ENCODE data around the gene TXNDC12.
"Not testable (repeated sequence)": the region's sequence is repeated elsewhere in the genome, so short reads cannot be mapped to it uniquely, and the experiment has no call there.

The TXNDC12 gene

DNA sequence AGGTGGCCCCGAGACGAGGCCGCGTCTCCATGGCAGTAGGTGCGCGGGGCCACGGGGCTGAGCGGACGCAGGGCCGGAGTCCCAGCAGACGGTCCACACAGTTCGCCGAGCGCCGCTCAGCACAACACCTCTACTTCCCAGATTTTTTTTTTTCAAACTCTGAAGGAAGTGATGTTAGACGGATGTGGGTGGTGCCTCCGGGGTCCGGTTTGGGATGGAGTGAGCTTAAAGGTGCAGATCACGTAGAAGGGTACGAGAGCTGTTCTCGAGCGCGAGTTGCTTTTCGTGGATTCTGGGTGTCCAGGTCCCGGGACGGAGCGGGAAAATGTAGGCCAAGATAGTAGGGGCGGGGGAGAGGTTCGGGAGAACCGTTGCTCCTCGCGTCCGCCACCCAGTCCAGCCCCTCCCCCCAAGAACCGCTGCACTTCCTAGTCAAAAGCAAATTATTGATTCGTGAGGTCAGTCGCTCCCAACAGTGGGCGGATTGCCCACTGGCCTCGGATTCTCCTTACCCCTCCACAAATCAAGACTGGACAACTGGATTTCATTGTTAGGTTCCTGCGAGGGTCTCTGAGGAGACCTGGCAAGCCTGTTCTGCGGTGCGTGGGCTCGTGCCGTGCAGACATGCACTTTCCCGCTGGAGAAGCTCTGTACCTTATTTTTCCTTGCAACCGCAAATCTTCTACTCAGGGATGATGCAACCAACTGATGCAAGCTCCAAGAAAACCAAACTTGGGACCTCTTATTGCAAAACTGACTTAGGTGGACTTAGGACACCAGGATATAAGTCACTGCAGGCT is at the start of gene TXNDC12:
TXNDC12 (minus strand) TSS at position 126 of the 800 bp plus-strand sequence; CDS start at position 31, 95 bp downstream.
- DNase-seq: peak; percentile 74

DNA sequence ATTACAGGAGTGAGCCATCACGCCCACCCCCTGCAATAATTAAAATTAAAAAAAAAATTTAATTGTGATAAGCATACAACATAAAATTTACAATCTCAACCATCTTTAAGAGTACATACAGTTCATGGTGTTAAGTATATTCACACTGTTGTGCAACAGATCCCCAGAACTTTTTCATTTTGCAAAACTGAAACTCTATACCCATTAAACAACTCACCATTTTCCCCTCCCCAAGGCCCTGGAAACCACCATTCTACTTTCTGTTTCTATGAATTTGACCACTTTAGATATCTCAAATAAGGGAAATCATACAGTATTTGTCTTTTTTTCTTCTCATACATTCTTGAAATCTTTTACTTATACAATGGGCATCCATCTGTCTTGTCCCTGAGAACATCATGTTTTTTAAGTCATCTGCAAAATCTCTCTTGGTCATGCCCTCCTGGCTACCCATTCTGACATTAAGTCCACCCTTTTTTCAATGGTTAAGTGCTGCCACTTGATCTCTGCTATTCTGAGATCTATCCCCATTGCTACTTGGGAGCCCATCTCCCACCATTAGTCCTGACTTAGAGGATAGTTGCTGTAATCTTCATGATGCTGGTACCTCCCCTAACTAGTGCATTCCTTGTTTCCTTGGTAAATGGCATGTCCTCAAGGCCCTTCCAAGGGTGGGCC is 47.5 kb upstream of the TXNDC12 start:
- DNase-seq: no peak

- no peak for DNase-seq
These were observed 43.3 kb upstream of the TXNDC12 start for GRCh38 chr1:52098139-52098871.

DNA sequence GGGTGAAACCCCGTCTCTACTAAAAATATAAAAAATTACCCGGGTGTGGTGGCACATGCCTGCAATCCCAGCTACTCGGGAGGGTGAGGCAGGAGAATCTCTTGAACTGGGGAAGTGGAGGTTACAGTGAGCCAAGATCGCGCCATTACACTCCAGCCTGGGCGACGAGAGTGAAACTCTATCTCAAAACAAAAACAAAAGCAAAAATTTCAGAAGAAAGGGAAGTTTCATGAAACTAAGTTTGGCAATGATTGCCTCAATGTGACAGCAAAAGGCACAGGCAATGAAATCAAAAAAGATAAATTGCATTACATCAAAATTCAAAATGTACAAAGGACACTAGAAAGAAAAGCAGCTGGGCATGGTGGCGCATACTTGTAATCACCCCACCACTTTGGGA is 41.2 kb upstream of the TXNDC12 start:
- no peak for DNase-seq

- DNase-seq: not testable (repeated sequence)
These were observed 39.3 kb upstream of the TXNDC12 start for GRCh38 chr1:52094300-52094699.

DNA sequence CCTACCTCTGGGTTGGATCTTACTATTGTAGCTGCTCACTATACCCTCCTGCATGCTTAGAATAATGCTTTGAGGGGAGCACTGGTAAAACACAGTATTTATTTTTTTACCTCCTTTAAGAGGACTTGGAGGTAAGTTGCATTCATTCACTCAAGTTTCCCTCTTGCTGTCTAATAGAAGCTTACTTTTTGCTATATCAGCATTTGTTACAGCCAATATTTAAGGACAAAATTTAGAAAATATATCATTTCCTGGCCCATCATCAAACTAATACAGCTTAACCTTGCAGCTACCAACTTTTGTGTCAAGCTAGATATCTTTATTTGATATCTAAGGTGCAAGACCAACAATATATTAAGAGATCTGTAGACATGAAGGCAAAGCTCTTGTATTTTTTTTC is 32.9 kb upstream of the TXNDC12 start:
- not testable (repeated sequence) for DNase-seq

DNA sequence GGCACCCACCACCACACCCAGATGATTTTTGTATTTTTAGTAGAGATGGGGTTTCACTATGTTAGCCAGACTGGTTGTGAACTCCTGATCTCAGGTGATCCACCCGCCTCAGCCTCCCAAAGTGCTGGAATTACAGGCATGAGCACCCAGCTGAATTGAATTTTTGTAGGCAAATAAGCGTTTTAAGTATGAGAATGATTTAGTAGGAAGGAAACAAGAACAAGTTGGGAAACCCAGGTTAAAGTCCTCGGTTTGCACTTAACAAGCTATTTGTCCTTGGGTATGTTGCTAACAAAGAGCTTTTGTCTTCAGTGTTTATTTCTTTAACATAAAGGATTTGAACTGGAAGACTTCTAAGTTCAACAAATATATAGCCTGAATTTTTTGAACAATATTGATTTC is 25.0 kb upstream of the TXNDC12 start:
- DNase-seq: no peak

DNA sequence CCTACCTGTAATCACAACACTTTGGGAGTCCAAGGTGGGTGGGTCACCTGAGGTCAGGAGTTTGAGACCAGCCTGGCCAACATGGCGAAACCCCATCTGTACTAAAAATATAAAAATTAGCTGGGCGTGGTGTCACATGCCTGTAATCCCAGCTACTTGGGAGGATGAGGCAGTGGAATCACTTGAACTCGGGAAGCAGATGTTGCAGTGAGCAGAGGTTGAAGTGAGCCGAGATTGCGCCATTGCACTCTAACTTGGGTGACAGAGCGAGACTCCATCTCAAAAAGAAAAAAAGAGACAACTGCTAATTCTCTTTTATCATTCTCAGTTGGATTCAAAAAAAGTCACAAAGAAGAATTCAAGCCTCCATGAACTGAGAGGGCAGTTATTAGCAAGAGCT is 22.3 kb upstream of the TXNDC12 start:
- not testable (repeated sequence) for DNase-seq

DNA sequence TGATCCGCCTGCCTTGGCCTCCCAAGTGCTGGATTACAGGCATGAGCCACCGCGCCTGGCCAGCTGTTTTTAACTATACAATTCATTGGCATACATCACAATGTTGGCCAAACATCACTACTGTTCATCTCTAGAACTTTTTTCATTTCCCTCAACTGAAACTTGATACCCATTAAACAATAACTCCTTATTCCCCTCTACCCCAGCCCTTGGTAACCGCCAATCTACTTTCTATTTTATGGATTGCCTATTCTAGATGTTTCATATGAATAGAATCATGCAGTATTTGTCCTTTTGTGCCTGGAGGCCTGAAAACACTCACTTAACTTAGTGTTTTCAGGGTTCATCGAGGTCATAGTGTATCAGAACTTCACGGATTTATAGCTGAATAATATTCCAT is 17.3 kb upstream of the TXNDC12 start:
- DNase-seq: no peak

DNA sequence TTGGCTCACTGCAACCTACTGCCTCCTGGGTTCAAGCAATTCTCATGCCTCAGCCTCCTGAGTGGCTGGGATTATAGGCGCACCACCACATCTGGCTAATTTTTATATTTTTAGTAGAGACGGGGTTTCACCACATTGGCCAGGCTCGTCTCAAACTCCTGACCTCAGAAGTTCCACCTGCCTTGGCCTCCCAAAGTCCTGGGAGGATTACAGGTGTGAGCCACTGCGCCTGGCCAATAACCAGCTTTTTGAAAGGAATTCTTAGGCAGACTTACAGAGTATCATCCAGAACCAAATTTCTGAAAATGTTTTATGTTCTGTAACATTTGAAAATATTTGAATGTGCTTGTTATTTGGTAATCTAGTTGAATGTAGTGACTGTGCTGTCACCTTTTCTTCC is 15.7 kb upstream of the TXNDC12 start:
- DNase-seq: no peak

- DNase-seq: no peak
These were observed 8.2 kb upstream of the TXNDC12 start for GRCh38 chr1:52063192-52063591.

DNA sequence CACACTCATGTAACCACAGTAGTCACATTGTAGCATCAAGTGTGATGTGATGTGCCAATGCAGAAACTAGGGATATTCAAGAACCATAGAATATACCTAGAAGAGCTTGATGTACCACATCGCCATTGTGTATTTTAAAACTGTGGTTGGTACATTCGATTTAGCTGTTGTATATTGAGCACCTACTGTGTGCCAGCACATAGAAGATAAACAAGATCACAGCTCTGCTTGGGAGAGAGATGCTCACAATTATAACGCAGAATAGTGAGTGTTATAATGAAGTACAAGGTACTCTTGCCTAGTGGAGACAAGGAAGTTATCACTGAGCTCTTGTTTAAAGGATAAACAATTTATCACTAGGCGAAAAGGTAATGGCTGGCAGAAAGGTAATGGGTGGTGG is 5.8 kb upstream of the TXNDC12 start:
- no peak for DNase-seq

GRCh38 chr1:52059888-52060287 is 4.9 kb upstream of the TXNDC12 start:
- DNase-seq: no peak

GRCh38 chr1:52059321-52059720 is 4.3 kb upstream of the TXNDC12 start:
- DNase-seq: no peak

GRCh38 chr1:52057876-52058415 is 3.0 kb upstream of the TXNDC12 start:
- no peak for DNase-seq

GRCh38 chr1:52057255-52057654 is 2.3 kb upstream of the TXNDC12 start:
- DNase-seq: no peak

DNA sequence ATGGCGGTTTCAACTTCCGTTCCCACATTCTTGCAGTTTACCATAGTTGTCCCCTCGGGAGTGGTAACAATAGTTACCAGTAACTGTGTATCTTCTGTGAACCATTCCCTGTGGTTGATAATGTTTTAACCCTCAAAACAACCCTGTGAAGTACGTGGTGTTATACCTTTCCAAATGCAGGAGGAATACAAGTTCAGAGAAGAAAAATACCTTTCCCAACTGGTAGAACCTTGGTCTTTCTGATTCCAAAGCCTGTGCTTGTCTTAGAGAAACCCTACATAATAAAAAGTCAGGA is 1.9 kb upstream of the TXNDC12 start:
- DNase-seq: no peak

- peak; percentile 82 for DNase-seq
These were observed 1.4 kb upstream of the TXNDC12 start, which contains the start of gene BTF3L4 for GRCh38 chr1:52056163-52056936. BTF3L4 (plus strand) TSS chr1:52056295; CDS start chr1:52059848, 3,553 bp downstream.

GRCh38 chr1:52055866-52056162 is 823 bp upstream of the TXNDC12 start:
- DNase-seq: no peak

- DNase-seq: no peak
These were observed 410 bp downstream of the TXNDC12 start for GRCh38 chr1:52054496-52055065.

DNA sequence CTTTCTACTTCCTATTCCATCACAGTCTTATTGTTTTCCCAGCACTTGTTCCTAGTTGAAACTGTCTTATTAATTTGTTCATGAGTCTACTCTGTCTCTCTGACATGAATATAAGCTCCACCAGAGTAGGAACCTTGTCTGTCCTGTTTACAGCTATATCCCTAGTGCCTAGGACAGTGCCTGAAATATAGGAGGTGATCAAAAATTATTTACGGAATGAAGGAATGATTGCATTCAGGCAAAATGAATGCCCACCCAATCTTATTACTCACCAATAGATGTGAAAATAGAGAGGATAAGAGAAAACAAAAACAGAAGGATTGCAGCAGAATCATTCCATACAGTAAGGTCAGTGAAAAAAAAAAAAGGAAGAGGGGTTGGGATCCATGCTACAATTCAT is 1.1 kb downstream of the TXNDC12 start:
- no peak for DNase-seq

GRCh38 chr1:52049337-52049736 is 5.7 kb downstream of the TXNDC12 start:
- DNase-seq: not testable (repeated sequence)

Measured in T1000 (cell line).